GM12801 (cell line): ENCODE data around the gene BMX.

Experiments used
- CTCF ChIP-seq: IDR thresholded peaks from one replicate; pipeline ENCODE4 v1.5.1; 2011; ENCODE audit warnings: control low read depth; ENCODE audit not compliant: insufficient read length; ENCODE audit errors: extremely low read depth

BMX gene

DNA sequence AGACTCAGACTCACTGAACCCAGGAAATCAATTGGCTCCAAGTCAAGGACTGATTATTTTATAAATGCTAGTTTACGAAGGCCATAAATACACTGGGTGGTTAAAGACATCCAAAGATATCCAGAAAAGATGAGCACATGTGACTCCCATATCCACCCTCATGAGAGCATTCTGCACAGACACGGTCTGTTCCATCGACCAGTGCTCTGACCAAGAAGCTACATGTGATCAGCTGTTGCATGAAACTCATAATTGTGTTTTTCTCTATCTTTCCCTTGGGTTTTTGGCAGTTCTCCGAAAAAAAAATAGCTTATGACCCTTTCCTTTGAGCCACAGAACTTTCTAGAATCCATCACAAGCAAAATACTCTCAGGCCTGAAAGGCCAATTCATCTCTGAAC, 4.8 kb upstream of the BMX start:
- TF ChIP-seq CTCF, result no peak

- TF ChIP-seq CTCF, result no peak
Observed at GRCh38 chrX:15496824-15497223, 3.8 kb upstream of the BMX start.

DNA sequence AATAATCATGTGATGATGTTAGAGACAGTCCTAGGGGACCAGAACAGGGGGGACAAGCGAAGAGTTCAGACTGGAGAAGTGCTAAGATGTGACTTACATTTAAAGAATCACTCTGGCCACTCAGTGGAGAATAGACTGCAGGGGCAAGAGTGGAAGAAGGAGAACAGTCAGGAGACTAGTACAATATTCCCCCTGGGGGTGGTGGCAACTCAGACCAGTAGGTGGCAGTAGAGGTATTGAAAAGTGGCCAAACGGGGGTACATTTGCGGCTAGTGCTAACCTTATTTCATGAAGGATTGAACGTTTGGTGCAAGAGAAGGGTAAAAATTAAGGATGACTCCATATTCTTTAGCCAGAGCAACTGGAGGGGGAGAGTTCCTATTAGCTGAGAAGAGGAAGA, 2.7 kb upstream of the BMX start:
- no peak for TF ChIP-seq CTCF

GRCh38 chrX:15498741-15499140, 1.9 kb upstream of the BMX start:
- no peak for TF ChIP-seq CTCF

DNA sequence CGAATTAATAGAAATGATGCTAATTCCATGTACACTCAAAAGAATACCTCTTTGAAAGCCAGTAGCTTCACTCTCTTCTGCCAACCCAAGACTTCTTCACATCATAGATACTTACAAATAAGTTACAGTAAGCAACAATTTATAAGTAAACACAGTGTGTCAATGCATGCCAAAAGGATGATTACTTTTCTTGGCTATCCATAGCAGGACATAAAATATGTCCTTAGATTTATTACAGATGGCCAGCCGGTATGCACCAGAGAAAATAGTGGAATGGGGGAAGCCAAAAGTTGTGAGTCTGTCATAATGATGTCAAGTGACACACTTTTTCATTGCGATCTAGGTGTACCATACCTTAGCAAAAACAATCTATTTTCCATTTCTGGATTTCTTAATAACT, 631 bp upstream of the BMX start:
- no peak for TF ChIP-seq CTCF

DNA sequence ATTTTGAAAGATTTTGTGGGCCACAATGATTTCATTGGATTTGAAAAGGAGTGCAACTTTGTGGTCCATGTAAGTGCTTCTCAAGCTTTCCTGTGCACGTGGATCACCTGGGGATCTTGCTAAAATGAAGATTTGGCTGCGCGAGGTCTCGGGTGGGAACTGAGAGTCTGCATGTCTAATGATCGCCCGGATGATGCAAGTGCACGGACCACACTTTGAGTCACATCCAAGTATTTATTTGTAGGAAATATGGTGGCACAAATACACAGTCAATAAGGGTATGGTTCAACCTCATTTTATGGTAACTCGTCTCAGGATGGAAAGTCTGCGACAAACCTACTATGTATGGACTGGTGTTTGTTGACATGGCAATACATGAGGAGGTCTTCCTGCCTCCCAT, 899 bp downstream of the BMX start:
- no peak for TF ChIP-seq CTCF

DNA sequence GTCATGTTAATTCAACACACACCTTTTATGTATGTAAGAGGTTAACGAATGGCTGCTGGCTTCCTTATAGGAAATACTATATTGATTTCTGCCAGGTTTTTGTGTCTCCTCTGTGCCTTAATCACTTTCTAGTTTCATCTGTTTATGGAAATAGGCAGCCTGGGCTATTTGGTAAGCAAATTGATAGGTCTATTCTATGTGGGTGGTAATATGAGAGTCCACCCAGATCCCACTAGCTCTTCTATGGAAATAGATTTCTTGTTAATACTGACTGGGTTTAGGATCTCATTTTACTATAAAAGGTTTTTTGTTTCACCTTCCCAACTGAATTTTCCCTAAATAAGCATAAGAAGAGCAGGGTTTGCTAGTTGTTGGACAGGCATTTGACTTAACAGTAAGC, 4.1 kb downstream of the BMX start:
- no peak for TF ChIP-seq CTCF

DNA sequence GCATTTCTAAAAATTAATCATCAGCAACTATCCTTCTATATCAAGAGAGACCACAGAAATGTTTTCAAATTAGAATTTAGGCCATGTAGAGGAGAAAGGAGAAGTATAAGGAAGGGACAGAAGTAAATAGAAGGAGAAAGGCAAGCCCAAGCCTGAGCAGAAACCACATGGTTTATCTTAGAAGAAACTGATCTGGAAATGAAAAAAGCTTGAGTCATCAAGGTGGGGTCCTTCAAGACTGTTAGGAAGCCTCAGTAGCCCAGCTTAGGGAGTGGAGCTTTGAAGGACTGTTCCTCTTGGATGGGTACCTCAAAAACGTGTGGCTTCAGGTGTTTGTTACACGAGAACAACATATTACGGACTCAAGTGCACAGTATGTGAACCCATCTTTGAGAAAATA, 4.5 kb downstream of the BMX start:
- no peak for TF ChIP-seq CTCF
